DOHH2 (cell line): Measurements from ENCODE around the gene GPR161.

Experiments
- H3F3A ChIP-seq: fragments of 200-600 bp; sonication (generic), shearing (Covaris generic); 2 replicates; pipeline ENCODE4 v1.6.0; 2016; ENCODE audit warnings: antibody characterized with exemption, mild to moderate bottlenecking; ENCODE audit not compliant: control insufficient read depth, insufficient read depth
- H3K27ac ChIP-seq: fragments of 200-600 bp; sonication (generic); 2 replicates; pipeline ENCODE4 v1.5.1; 2014; ENCODE audit warnings: low read depth, mild to moderate bottlenecking, low read length, moderate library complexity
- H3K27me3 ChIP-seq: fragments of 200-600 bp; sonication (generic); 2 replicates; pipeline ENCODE4 v1.6.1; 2014; ENCODE audit warnings: mild to moderate bottlenecking, low read length, mixed read lengths; ENCODE audit not compliant: control insufficient read depth
- H3K36me3 ChIP-seq: fragments of 200-600 bp; sonication (generic); 2 replicates; pipeline ENCODE4 v1.6.1; 2014; ENCODE audit warnings: mild to moderate bottlenecking, low read length, moderate library complexity, mixed read lengths; ENCODE audit not compliant: control insufficient read depth
- H3K4me1 ChIP-seq: fragments of 200-600 bp; sonication (generic); 2 replicates; pipeline ENCODE4 v1.6.1; 2014; ENCODE audit warnings: mild to moderate bottlenecking, low read length, mixed read lengths; ENCODE audit not compliant: control insufficient read depth
- H3K4me2 ChIP-seq: fragments of 200-600 bp; sonication (generic); 2 replicates; pipeline ENCODE4 v1.6.0; 2014; ENCODE audit warnings: mild to moderate bottlenecking, low read length, moderate library complexity
- H3K4me3 ChIP-seq: fragments of 200-600 bp; sonication (generic); 2 replicates; pipeline ENCODE4 v1.5.1; 2014; ENCODE audit warnings: mild to moderate bottlenecking, low read length, mixed read lengths
- H3K79me2 ChIP-seq: fragments of 200-600 bp; sonication (generic); 2 replicates; pipeline ENCODE4 v1.6.1; 2014; ENCODE audit warnings: mild to moderate bottlenecking, low read length, mixed read lengths; ENCODE audit not compliant: control insufficient read depth
- H3K9me2 ChIP-seq: fragments of 200-600 bp; sonication (generic); replicated peaks from 2 replicates; pipeline ENCODE4 v1.6.1; 2014; ENCODE audit warnings: mild to moderate bottlenecking, low read length, mixed read lengths; ENCODE audit not compliant: control insufficient read depth
- H3K9me3 ChIP-seq: fragments of 200-600 bp; sonication (generic); 2 replicates; pipeline ENCODE4 v1.6.1; 2014; ENCODE audit warnings: antibody characterized with exemption, low read length, mixed read lengths; ENCODE audit not compliant: control insufficient read depth, insufficient read depth
- H4K20me1 ChIP-seq: fragments of 200-600 bp; sonication (generic); 2 replicates; pipeline ENCODE4 v1.6.0; 2014; ENCODE audit warnings: low read depth, mild to moderate bottlenecking, antibody characterized with exemption, low read length, moderate library complexity; ENCODE audit not compliant: control insufficient read depth, insufficient read depth
- EZH2phosphoT487 ChIP-seq: fragments of 200-600 bp; sonication (generic); IDR thresholded peaks from 2 replicates; pipeline ENCODE4 v1.6.1; 2017; ENCODE audit warnings: borderline replicate concordance, mild to moderate bottlenecking, antibody characterized with exemption, low read length, moderate library complexity, mixed read lengths
- TF ChIP-seq, protein P1 (sequence below): fragments of 200-600 bp; sonication (generic); IDR thresholded peaks from one replicate; pipeline ENCODE4 v1.5.1; 2014; ENCODE audit warnings: antibody characterized with exemption, mild to moderate bottlenecking, low read depth, low read length; ENCODE audit not compliant: poor library complexity, severe bottlenecking

Gene GPR161

DNA sequence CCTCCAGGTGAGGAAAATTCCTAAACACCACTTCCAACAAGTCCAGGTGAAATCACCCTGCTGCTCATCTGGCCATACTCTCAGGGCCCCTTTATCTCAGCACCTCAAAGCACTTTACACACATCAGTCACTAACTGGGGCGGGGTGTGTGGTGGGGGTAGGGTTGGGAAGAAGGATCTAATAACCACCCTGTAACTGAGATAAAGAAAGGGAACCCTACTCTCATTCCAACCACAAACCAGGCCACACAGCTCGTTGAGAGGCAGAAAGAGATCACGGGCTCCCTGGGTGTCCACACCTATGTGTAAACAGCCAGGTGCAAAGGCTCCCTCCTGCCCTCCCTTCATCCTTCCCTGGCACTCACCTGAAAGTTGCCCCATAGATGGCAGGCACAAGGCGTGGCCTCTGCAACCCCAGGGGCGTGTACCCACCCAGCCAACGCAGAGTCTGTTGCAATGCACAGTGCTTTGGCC is 20.4 kb downstream of the GPR161 start:
- Histone ChIP-seq H3K4me2 (no peak overlapping the region), H3K9me3 (peaks cover 8% of the 10 kb centered on the region; the same call in 1 of the 2 replicates), H3K9me2 (no peaks in the 10 kb centered on the region), H3K36me3 (no peaks in the 10 kb centered on the region), H3K79me2 (no peaks in the 10 kb centered on the region), H4K20me1 (no peaks in the 10 kb centered on the region), H3K27ac (no peak overlapping the region), H3K27me3 (peaks cover 2% of the 10 kb centered on the region; the same call in 1 of the 2 replicates), H3K4me3 (no peak overlapping the region), H3K4me1 (no peaks in the 10 kb centered on the region), H3F3A (no peaks in the 10 kb centered on the region)
- TF ChIP-seq EZH2phosphoT487, result no peak
- TF ChIP-seq, protein P1, sequence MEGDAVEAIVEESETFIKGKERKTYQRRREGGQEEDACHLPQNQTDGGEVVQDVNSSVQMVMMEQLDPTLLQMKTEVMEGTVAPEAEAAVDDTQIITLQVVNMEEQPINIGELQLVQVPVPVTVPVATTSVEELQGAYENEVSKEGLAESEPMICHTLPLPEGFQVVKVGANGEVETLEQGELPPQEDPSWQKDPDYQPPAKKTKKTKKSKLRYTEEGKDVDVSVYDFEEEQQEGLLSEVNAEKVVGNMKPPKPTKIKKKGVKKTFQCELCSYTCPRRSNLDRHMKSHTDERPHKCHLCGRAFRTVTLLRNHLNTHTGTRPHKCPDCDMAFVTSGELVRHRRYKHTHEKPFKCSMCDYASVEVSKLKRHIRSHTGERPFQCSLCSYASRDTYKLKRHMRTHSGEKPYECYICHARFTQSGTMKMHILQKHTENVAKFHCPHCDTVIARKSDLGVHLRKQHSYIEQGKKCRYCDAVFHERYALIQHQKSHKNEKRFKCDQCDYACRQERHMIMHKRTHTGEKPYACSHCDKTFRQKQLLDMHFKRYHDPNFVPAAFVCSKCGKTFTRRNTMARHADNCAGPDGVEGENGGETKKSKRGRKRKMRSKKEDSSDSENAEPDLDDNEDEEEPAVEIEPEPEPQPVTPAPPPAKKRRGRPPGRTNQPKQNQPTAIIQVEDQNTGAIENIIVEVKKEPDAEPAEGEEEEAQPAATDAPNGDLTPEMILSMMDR, result no peak

GRCh38 chr1:168114845-168115244 is 21.9 kb downstream of the GPR161 start:
- Histone ChIP-seq H3K9me2 (no peaks in the 10 kb centered on the region), H3K36me3 (no peaks in the 10 kb centered on the region), H3K4me3 (no peak overlapping the region), H4K20me1 (no peaks in the 10 kb centered on the region), H3F3A (no peaks in the 10 kb centered on the region), H3K27ac (no peak overlapping the region), H3K79me2 (no peaks in the 10 kb centered on the region), H3K4me2 (no peak overlapping the region), H3K9me3 (peaks cover 7% of the 10 kb centered on the region; the same call in 1 of the 2 replicates), H3K4me1 (no peaks in the 10 kb centered on the region), H3K27me3 (peaks cover 2% of the 10 kb centered on the region; the same call in 1 of the 2 replicates)
- no peak for TF ChIP-seq EZH2phosphoT487
- TF ChIP-seq, protein P1, result no peak

DNA sequence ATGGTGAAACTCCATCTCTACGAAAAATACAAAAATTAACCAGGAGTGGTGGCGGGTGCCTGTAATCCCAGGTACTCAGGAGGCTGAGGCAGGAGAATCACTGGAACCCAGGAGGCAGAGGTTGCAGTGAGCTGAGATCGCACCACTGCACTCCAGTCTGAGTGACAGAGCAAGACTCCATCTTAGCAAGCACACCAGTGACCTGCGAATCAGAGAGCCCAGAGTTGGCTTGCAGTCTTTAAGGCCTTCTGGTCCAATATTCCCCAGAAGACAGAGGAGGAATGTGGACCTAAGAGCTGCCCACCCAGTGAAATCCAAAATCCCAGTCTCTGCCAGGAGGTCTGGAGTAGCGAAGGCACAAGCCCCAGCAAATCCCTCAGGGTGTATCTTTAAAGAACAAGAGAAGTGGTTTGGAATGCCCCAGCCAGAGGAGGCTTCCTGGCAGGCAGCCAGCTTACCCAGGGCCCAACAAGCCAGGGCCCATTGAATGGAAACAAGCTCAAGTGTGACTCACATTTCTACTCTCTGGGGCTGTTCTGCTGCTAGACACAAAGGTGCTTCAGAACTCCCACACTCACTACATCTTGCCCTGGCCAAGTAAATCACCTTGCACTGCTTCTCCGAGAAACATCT is 23.9 kb downstream of the GPR161 start:
- Histone ChIP-seq H3K4me2 (no peak overlapping the region), H3F3A (no peaks in the 10 kb centered on the region), H4K20me1 (no peaks in the 10 kb centered on the region), H3K9me2 (no peaks in the 10 kb centered on the region), H3K27ac (no peak overlapping the region), H3K4me1 (no peaks in the 10 kb centered on the region), H3K79me2 (no peaks in the 10 kb centered on the region), H3K27me3 (0 out of 2 replicates have a peak, but pooled peaks cover 2% of the 10 kb centered on the region), H3K36me3 (no peaks in the 10 kb centered on the region), H3K9me3 (no peaks in the 10 kb centered on the region), H3K4me3 (no peak overlapping the region)
- TF ChIP-seq, protein P1, result no peak
- TF ChIP-seq EZH2phosphoT487, result no peak
